Tibial nerve (tissue), 4 donors: ENCODE measurements around the gene MAP3K4. TPM values are rescaled to one million over a fixed set of nuclear protein-coding genes. Genes with fewer than 3 reads are reported as not detected.

ENCODE experiments used
- DNase-seq, 2 donors: peaks; one replicate each; pipeline ENCODE4 v3.0.0-alpha.2; 2019; ENCODE audit warnings: low spot score in 2 of 2
- H3K27ac ChIP-seq, 4 donors: fragments of 200-600 bp; sonication (generic) in 3 of 4; one replicate each; pipeline ENCODE4 v1.5.1; 2017 to 2019; ENCODE audit warnings: mild to moderate bottlenecking in 1 of 4
- H3K27me3 ChIP-seq, 2 donors: fragments of 200-600 bp; sonication (generic) in 1 of 2; one replicate each; pipeline versions ENCODE4 v1.5.1 to v1.6.0; 2017 to 2019
- H3K36me3 ChIP-seq, 3 donors: fragments of 200-600 bp; sonication (generic); one replicate each; pipeline ENCODE4 v1.5.1; 2018 to 2019
- H3K4me1 ChIP-seq, 4 donors: fragments of 200-600 bp; sonication (generic) in 3 of 4; one replicate each; pipeline ENCODE4 v1.5.1; 2017 to 2019
- H3K4me3 ChIP-seq, 4 donors: fragments of 200-600 bp; sonication (generic) in 3 of 4; one replicate each; pipeline ENCODE4 v1.5.1; 2017 to 2019; ENCODE audit warnings: mild to moderate bottlenecking in 1 of 4, moderate library complexity in 1 of 4
- H3K9me3 ChIP-seq, 4 donors: fragments of 200-600 bp; sonication (generic) in 3 of 4; one replicate each; pipeline ENCODE4 v1.5.1; 2017 to 2019
- EP300 ChIP-seq, 2 donors: sonication (generic); formaldehyde crosslinking; IDR thresholded peaks; one replicate each; pipeline ENCODE4 v1.6.1; 2017; ENCODE audit warnings: antibody characterized with exemption in 2 of 2, mild to moderate bottlenecking in 1 of 2
- POLR2A ChIP-seq, 2 donors: fragments of 450-650 bp; IDR thresholded peaks; one replicate each; pipeline ENCODE4 v1.6.1; 2017; ENCODE audit warnings: antibody characterized with exemption in 2 of 2, mild to moderate bottlenecking in 2 of 2, moderate library complexity in 2 of 2
- WGBS, 2 donors: methylation state at CpG; one replicate each; pipeline ENCODE4 v1.1.5; 2018; 5-methylcytosine and 5-hydroxymethylcytosine counted together
- total RNA-seq, 4 donors: library from RNA; depleted of rRNA; stranded (reverse); fragments of >200 nt; gene quantifications; one replicate each; pipeline ENCODE4 v1.1.0, GENCODE V29; 2016
- TF ChIP-seq, protein P1 (sequence below), 5 experiments: fragments of 200-600 bp in 3 of 5; fragments of 450-650 bp in 2 of 5; sonication (generic) in 3 of 5; IDR thresholded peaks; one replicate each; pipeline ENCODE4 v1.5.1; 2016 to 2019; ENCODE audit warnings: antibody characterized with exemption in 5 of 5, mild to moderate bottlenecking in 3 of 5, moderate library complexity in 2 of 5

Gene MAP3K4
- total RNA-seq, 4 donors from 2014 or later = 42.9 to 63.0 (median 56.0) TPM

DNA sequence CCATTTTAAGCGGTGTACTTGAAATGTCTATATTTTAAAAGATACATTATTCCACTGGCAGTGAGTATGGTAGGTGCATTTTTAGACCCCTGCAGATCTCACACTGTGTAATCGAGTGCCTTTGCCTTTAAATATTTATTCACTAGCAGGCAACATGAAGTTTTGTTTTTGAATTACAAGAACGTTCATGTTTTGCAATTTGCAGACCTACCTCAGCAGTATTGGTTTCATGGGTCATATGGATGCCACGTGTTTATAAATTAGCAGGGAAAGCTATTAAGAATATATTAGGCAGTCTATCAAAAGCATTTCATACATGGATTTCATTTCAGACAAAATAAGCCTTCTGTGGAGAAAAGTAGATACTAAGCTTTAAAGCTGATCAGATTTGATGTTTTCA is 7.2 kb downstream of the MAP3K4 start:
- H3K9me3 ChIP-seq = no peaks in the 10 kb centered on the region
- no peak overlapping the region for H3K4me3 ChIP-seq
- no peak for DNase-seq
- H3K27me3 ChIP-seq = no peaks in the 10 kb centered on the region
- 65 to 66% methylated on average over 4 of the region's 4 CpGs for WGBS, 2 donors
- peaks cover 0 to 66% (median 7%) of the 10 kb centered on the region in 4 donors for H3K4me1 ChIP-seq
- H3K27ac ChIP-seq = no peak overlapping the region
- TF ChIP-seq, protein P1, sequence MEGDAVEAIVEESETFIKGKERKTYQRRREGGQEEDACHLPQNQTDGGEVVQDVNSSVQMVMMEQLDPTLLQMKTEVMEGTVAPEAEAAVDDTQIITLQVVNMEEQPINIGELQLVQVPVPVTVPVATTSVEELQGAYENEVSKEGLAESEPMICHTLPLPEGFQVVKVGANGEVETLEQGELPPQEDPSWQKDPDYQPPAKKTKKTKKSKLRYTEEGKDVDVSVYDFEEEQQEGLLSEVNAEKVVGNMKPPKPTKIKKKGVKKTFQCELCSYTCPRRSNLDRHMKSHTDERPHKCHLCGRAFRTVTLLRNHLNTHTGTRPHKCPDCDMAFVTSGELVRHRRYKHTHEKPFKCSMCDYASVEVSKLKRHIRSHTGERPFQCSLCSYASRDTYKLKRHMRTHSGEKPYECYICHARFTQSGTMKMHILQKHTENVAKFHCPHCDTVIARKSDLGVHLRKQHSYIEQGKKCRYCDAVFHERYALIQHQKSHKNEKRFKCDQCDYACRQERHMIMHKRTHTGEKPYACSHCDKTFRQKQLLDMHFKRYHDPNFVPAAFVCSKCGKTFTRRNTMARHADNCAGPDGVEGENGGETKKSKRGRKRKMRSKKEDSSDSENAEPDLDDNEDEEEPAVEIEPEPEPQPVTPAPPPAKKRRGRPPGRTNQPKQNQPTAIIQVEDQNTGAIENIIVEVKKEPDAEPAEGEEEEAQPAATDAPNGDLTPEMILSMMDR (IDR thresholded peaks at IDR 0.05) = no peak
- TF ChIP-seq POLR2A (IDR thresholded peaks at IDR 0.05) = no peak
- TF ChIP-seq EP300 (IDR thresholded peaks at IDR 0.05) = no peak
- no peaks in the 10 kb centered on the region for H3K36me3 ChIP-seq

DNA sequence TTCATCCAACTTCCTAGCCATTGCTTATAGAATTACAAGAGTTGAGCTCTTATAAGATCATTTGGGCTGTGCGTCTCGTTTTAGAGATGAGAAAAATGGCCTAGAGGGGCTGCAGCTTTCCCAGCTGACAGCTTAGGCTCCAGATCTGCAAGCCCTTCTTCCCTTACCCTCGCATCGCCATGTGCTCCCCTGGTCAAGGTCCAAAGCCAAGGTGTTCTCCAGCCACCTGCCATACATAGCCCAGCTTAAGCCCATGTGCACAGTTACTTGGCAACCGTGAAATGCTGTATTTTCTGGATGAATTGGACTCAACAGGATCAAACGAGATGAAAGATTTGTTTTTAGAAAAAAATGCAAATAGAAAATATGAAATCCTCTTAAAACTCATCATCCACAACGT is 7.9 kb downstream of the MAP3K4 start:
- TF ChIP-seq POLR2A (IDR thresholded peaks at IDR 0.05) (no peak), EP300 (IDR thresholded peaks at IDR 0.05) (no peak)
- TF ChIP-seq, protein P1 (IDR thresholded peaks at IDR 0.05) = no peak
- no peak overlapping the region for H3K27ac ChIP-seq
- WGBS, 2 donors = 81 to 89% methylated on average over 7 of the region's 7 CpGs
- no peaks in the 10 kb centered on the region for H3K9me3 ChIP-seq
- no peak for DNase-seq
- no peaks in the 10 kb centered on the region for H3K27me3 ChIP-seq
- H3K4me3 ChIP-seq = no peak overlapping the region
- no peaks in the 10 kb centered on the region for H3K36me3 ChIP-seq
- H3K4me1 ChIP-seq = peaks cover 0 to 58% (median 7%) of the 10 kb centered on the region in 4 donors

DNA sequence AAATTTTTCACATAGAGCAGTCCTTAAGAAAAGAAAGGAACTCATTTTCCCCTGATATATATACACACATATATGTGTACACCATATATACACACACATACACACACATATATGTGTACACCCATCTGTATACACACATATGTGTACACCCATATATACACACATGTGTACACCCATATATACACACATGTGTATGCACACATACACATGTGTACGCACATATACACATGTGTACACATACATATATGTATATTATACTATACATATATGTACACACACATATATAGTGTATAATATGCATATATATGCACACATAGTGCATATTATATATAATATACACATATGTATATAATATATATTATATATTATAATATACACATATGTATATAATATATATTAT is 9.1 kb downstream of the MAP3K4 start:
- Histone ChIP-seq H3K27ac (no peak overlapping the region), H3K9me3 (no peaks in the 10 kb centered on the region), H3K4me1 (peaks cover 0 to 47% (median 5%) of the 10 kb centered on the region in 4 donors), H3K4me3 (no peak overlapping the region), H3K36me3 (no peaks in the 10 kb centered on the region), H3K27me3 (no peaks in the 10 kb centered on the region)
- 98 to 100% methylated on average over 1 of the region's 1 CpG for WGBS, 2 donors
- DNase-seq = no peak
- TF ChIP-seq, protein P1 (IDR thresholded peaks at IDR 0.05) = no peak
- TF ChIP-seq EP300 (IDR thresholded peaks at IDR 0.05) = no peak
- no peak for TF ChIP-seq POLR2A (IDR thresholded peaks at IDR 0.05)

DNA sequence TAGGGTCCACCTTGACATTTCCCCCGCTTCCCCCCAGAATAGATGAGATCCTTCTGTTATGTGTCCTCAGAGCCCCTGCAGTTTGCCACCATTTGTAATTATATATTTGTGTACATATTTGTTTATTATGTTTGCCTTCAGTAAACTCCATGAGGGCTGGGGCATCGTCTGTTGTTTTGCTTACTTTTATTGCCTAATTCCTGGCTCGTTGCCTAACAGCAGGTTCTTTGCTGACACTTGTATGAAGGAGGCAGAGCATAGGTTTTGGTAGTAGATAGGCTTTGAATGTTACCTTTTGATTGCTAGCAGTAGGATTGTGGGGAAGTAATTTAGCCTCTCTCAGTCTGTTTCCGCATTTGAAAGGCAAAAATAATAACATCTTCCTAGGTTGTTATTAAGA is 9.9 kb downstream of the MAP3K4 start:
- Histone ChIP-seq H3K4me1 (peaks cover 0 to 39% (median 3%) of the 10 kb centered on the region in 4 donors), H3K27me3 (no peaks in the 10 kb centered on the region), H3K4me3 (no peak overlapping the region), H3K36me3 (no peaks in the 10 kb centered on the region), H3K27ac (no peak overlapping the region), H3K9me3 (no peaks in the 10 kb centered on the region)
- DNase-seq = peak in 1 of 2 donors; percentile 23
- TF ChIP-seq, protein P1 (IDR thresholded peaks at IDR 0.05) = no peak
- TF ChIP-seq POLR2A (IDR thresholded peaks at IDR 0.05) (no peak), EP300 (IDR thresholded peaks at IDR 0.05) (no peak)
- 58 to 63% methylated on average over 4 of the region's 4 CpGs for WGBS, 2 donors

DNA sequence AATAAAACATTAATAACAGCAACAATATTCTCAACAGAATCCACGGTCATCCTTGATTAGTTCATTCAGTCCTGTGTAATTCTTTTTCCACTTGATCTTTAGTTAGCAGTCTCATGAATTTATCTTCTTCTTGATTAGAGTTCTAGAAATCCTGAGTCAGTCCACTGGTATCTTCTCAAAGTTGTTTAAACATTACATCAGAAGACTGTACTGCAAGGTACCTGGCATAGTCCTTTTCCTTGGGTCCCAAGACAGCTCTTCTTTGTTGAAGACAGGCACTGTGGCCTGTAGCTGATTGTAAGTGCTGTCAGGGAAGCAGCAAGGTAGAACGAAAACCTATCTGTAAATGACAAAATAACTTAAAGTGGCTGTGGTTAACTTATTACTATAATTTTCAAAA is 11.8 kb downstream of the MAP3K4 start:
- no peak overlapping the region for H3K27ac ChIP-seq

More for the DNA sequence above, 11.8 kb downstream of the MAP3K4 start:
- H3K4me1 ChIP-seq = peaks cover 0 to 41% (median 1%) of the 10 kb centered on the region in 4 donors
- H3K36me3 ChIP-seq = no peaks in the 10 kb centered on the region
- no peak overlapping the region for H3K4me3 ChIP-seq
- no peak for DNase-seq
- H3K9me3 ChIP-seq = no peaks in the 10 kb centered on the region
- WGBS, 2 donors = 90% methylated on average over 2 of the region's 2 CpGs
- no peak for TF ChIP-seq EP300 (IDR thresholded peaks at IDR 0.05)
- TF ChIP-seq, protein P1 (IDR thresholded peaks at IDR 0.05) = no peak
- no peak for TF ChIP-seq POLR2A (IDR thresholded peaks at IDR 0.05)
- no peaks in the 10 kb centered on the region for H3K27me3 ChIP-seq
